IMR-90 (cell line): ENCODE results near the gene GOT1. TPM values are rescaled to one million over a fixed set of nuclear protein-coding genes. Genes with fewer than 3 reads are reported as not detected.

ENCODE experiments used
- ATAC-seq: fragments of 200-7000 bp; cut with Tn5 transposase; 2 replicates; pipeline ENCODE4 v1.9.1; 2020; ENCODE audit warnings: low read depth, mild to moderate bottlenecking, moderate library complexity
- BruUV-seq: library from RNA; stranded (reverse); fragments of 400-500 nt; replicated peaks from 2 replicates; lab custom pipeline; 2021; lab: Mats Ljungman, UMichigan
- CTCF ChIA-PET: fragments of 300-600 bp; formaldehyde crosslinking; extraction: SDS; loops from one replicate; lab custom pipeline; 2021; ENCODE audit warnings: antibody characterized with exemption; lab: Yijun Ruan, JAX
- POLR2A ChIA-PET: fragments of 300-600 bp; sonication (Branson Sonifier 250); formaldehyde crosslinking; loops from one replicate; lab custom pipeline; 2022; ENCODE audit warnings: antibody characterized with exemption; ENCODE audit not compliant: unreplicated experiment; lab: Charles Lee
- DNase-seq: peaks from one replicate; pipeline ENCODE4 v3.0.0; 2013
- H2AFZ ChIP-seq: replicated peaks from 2 replicates; pipeline ENCODE3; 2013; ENCODE audit warnings: low read length, mild to moderate bottlenecking; ENCODE audit not compliant: poor library complexity
- H2AK5ac ChIP-seq: 2 replicates; pipeline ENCODE4 v1.6.1; 2013; ENCODE audit warnings: low read depth, low read length, inconsistent platforms
- H2AK9ac ChIP-seq: replicated peaks from 2 replicates; pipeline ENCODE3; 2013; ENCODE audit warnings: mild to moderate bottlenecking, low read depth, low read length, moderate library complexity; ENCODE audit not compliant: poor library complexity
- H2BK120ac ChIP-seq: 2 replicates; pipeline ENCODE4 v1.6.1; 2013; ENCODE audit warnings: low read depth, low read length, inconsistent platforms
- H2BK15ac ChIP-seq: 3 replicates; pipeline ENCODE4 v1.6.1; 2013; ENCODE audit warnings: low read depth, low read length, inconsistent platforms
- H2BK20ac ChIP-seq: 2 replicates; pipeline ENCODE4 v1.6.1; 2013; ENCODE audit warnings: low read depth, mild to moderate bottlenecking, inconsistent platforms, low read length, moderate library complexity
- H2BK5ac ChIP-seq: 2 replicates; pipeline ENCODE4 v1.6.1; 2013; ENCODE audit warnings: mild to moderate bottlenecking, low read depth, low read length, inconsistent platforms; ENCODE audit not compliant: poor library complexity, severe bottlenecking
- H3K14ac ChIP-seq: replicated peaks from 2 replicates; pipeline ENCODE4 v1.6.1; 2013; ENCODE audit warnings: low read depth, low read length, inconsistent platforms
- H3K18ac ChIP-seq: 2 replicates; pipeline ENCODE4 v1.6.1; 2013; ENCODE audit warnings: low read depth, low read length, control low read depth
- H3K23ac ChIP-seq: 2 replicates; pipeline ENCODE4 v1.6.1; 2013; ENCODE audit warnings: low read depth, low read length, inconsistent platforms
- H3K27ac ChIP-seq: 2 replicates; pipeline ENCODE4 v1.5.1; 2013; ENCODE audit warnings: mild to moderate bottlenecking, control low read depth, low read length; ENCODE audit not compliant: insufficient read depth
- H3K27me3 ChIP-seq: 2 replicates; pipeline ENCODE4 v1.6.1; 2013; ENCODE audit warnings: low read length; ENCODE audit not compliant: control insufficient read depth, insufficient read depth
- H3K36me3 ChIP-seq: 2 replicates; pipeline ENCODE4 v1.6.1; 2013; ENCODE audit warnings: low read length, mixed read lengths; ENCODE audit not compliant: control insufficient read depth, insufficient read depth
- H3K4ac ChIP-seq: 2 replicates; pipeline ENCODE4 v1.6.1; 2013; ENCODE audit warnings: low read depth, low read length, inconsistent platforms
- H3K4me1 ChIP-seq: 2 replicates; pipeline ENCODE4 v1.6.1; 2013; ENCODE audit warnings: low read length, mixed read lengths; ENCODE audit not compliant: control insufficient read depth, insufficient read depth
- H3K4me2 ChIP-seq: 2 replicates; pipeline ENCODE4 v1.6.1; 2013; ENCODE audit warnings: low read depth, mild to moderate bottlenecking, control low read depth, low read length, moderate library complexity
- H3K4me3 ChIP-seq: 2 replicates; pipeline ENCODE4 v1.5.1; 2013; ENCODE audit warnings: low read depth, mild to moderate bottlenecking, control low read depth, low read length, moderate library complexity; ENCODE audit not compliant: insufficient read depth
- H3K56ac ChIP-seq: 2 replicates; pipeline ENCODE4 v1.6.1; 2013; ENCODE audit warnings: low read length, inconsistent platforms; ENCODE audit not compliant: insufficient read depth; ENCODE audit errors: extremely low read depth
- H3K79me1 ChIP-seq, 2 experiments: 2 replicates each; pipeline ENCODE4 v1.6.1; 2013; ENCODE audit warnings: low read length in 2 of 2, inconsistent platforms in 1 of 2, low read depth in 1 of 2
- H3K9ac ChIP-seq: 2 replicates; pipeline ENCODE4 v1.6.1; 2013; ENCODE audit warnings: low read depth, low read length, control low read depth
- H3K9me1 ChIP-seq: 2 replicates; pipeline ENCODE4 v1.6.1; 2013; ENCODE audit warnings: low read length, inconsistent platforms; ENCODE audit not compliant: insufficient read depth
- H3K9me3 ChIP-seq: 2 replicates; pipeline ENCODE4 v1.6.1; 2013; ENCODE audit warnings: low read length; ENCODE audit not compliant: control insufficient read depth, insufficient read depth
- H4K20me1 ChIP-seq: 2 replicates; pipeline ENCODE4 v1.6.1; 2013; ENCODE audit warnings: low read length, inconsistent platforms; ENCODE audit not compliant: insufficient read depth
- H4K5ac ChIP-seq: 2 replicates; pipeline ENCODE4 v1.6.1; 2013; ENCODE audit warnings: mild to moderate bottlenecking, low read depth, low read length, control low read depth
- H4K8ac ChIP-seq, 2 experiments: 2 replicates each; pipeline ENCODE4 v1.6.1; 2013; ENCODE audit warnings: low read depth in 2 of 2, low read length in 2 of 2, control low read depth in 1 of 2, inconsistent platforms in 1 of 2
- H4K91ac ChIP-seq: 2 replicates; pipeline ENCODE4 v1.6.1; 2013; ENCODE audit warnings: low read depth, low read length, inconsistent platforms; ENCODE audit not compliant: insufficient read depth
- BHLHE40 ChIP-seq: fragments of 150-350 bp; IDR thresholded peaks from 2 replicates; pipeline ENCODE4 v1.6.1; 2016; ENCODE audit warnings: mild to moderate bottlenecking, low read depth, low read length
- CEBPB ChIP-seq: IDR thresholded peaks from 2 replicates; pipeline ENCODE4 v1.6.1; 2012; ENCODE audit warnings: low read depth, low read length, improper control_type of control experiment
- FOS ChIP-seq: fragments of 150-350 bp; IDR thresholded peaks from 2 replicates; pipeline ENCODE4 v1.6.1; 2016; ENCODE audit warnings: low read depth, low read length
- MAFK ChIP-seq: IDR thresholded peaks from 2 replicates; pipeline ENCODE4 v1.6.1; 2012; ENCODE audit warnings: low read depth, low read length, improper control_type of control experiment
- MAZ ChIP-seq: IDR thresholded peaks from 2 replicates; pipeline ENCODE4 v1.6.1; 2012; ENCODE audit warnings: low read depth, mild to moderate bottlenecking, low read length, improper control_type of control experiment, moderate library complexity, borderline replicate concordance
- MXI1 ChIP-seq: IDR thresholded peaks from 2 replicates; pipeline ENCODE4 v1.6.1; 2012; ENCODE audit warnings: low read depth, mild to moderate bottlenecking, low read length, moderate library complexity, borderline replicate concordance
- RCOR1 ChIP-seq: IDR thresholded peaks from 2 replicates; pipeline ENCODE4 v1.6.1; 2012; ENCODE audit warnings: mild to moderate bottlenecking, low read length, improper control_type of control experiment; ENCODE audit not compliant: insufficient replicate concordance
- WGBS, 2 experiments: methylation state at CpG; one replicate each; pipeline versions ENCODE4 v1.1.5 to v1.1.7; 2013; ENCODE audit warnings: missing lambda C conversion rate in 2 of 2; ENCODE audit not compliant: insufficient read length in 1 of 2; ENCODE audit errors: extremely low coverage in 2 of 2; 5-methylcytosine and 5-hydroxymethylcytosine counted together
- dilution Hi-C: fragments of 300-500 bp; cut with HindIII; formaldehyde crosslinking; loops from one replicate; pipeline ENCODE4 v1.14.3; 2018; ENCODE audit warnings: low sequenced_read_pairs; ENCODE audit not compliant: unreplicated experiment
- in situ Hi-C: fragments of 300-500 bp; cut with MboI; formaldehyde crosslinking; loops from 3 replicates; pipeline ENCODE4 v1.14.3; 2019; ENCODE audit warnings: low sequenced_read_pairs, inconsistent platforms, mixed read lengths
- intact Hi-C: fragments of 100-400 bp; cut with micrococcal nuclease; formaldehyde crosslinking; loops from 2 replicates; pipeline ENCODE4 v1.10.0; 2022
- polyA plus RNA-seq, 3 experiments: library from polyadenylated mRNA; depleted of rRNA; stranded (reverse); fragments of >200 nt; gene quantifications; 2 replicates each; pipeline ENCODE4 v1.2.3, GENCODE V29; 2012; ENCODE audit warnings: low replicate concordance in 1 of 3
- total RNA-seq: library from RNA; depleted of rRNA; stranded (reverse); fragments of >200 nt; gene quantifications from 2 replicates; pipeline ENCODE4 v1.2.3, GENCODE V29; 2012
- TF ChIP-seq, protein P1 (sequence below): fragments of 150-350 bp; IDR thresholded peaks from 2 replicates; pipeline ENCODE4 v1.6.1; 2017; ENCODE audit warnings: mild to moderate bottlenecking, antibody characterized with exemption, low read length, low read depth
- TF ChIP-seq, protein P2 (sequence below): conservative IDR thresholded peaks from 2 replicates; pipeline ENCODE4 v1.5.1; 2012; ENCODE audit warnings: mild to moderate bottlenecking, low read depth, low read length, improper control_type of control experiment

The GOT1 gene
- total and polyA plus RNA-seq, 2 of the 4 experiments (the other 2 are of a cell fraction): 29.4 to 46.1 TPM

DNA sequence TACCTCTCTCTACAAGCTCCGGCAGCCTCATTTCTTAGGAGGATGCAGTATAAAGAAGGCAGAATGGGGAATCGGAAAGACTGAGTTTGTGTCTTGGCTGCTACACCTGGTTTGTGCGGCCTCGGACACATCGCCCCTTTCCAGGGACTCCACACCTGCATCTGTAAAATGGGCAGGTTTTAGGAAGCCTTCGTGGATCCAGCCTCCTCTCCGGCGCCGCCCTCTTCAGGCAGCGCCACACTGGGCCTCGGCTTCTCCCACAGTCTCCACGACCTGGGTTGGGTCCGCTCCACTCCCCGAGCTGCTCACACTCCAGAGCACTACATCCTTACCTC, 341 bp downstream of the GOT1 start:
- POLR2A ChIA-PET: no interaction called here
- H3K18ac ChIP-seq: peak overlapping the region; percentile 12; the same call in 1 of the 2 replicates
- peak overlapping the region; percentile 58; the same call in 1 of the 2 replicates for H2AK5ac ChIP-seq
- no peaks in the 10 kb centered on the region for H4K20me1 ChIP-seq
- BruUV-seq: no TSS peak
- H3K27ac ChIP-seq: peak overlapping the region; percentile 61
- intact Hi-C loops (loop anchor here (1.0 to 5.0 kb wide), 2 partner anchors 38 to 282 kb away; no protein-coding TSS in a partner anchor), dilution Hi-C loops (no loop called here), in situ Hi-C loops (loop anchor here (5.0 to 10.0 kb wide), 2 partner anchors 182 to 285 kb away; no protein-coding TSS in a partner anchor)
- peak overlapping the region; percentile 68 for H3K9ac ChIP-seq
- peak overlapping the region; percentile 43 for H2BK5ac ChIP-seq
- no CpG with 5 or more reads among the region's 14 CpGs for WGBS, 2 experiments
- CTCF ChIA-PET: interaction anchor here (0.7 to 1.4 kb wide), 3 partner anchors 12 to 182 kb away, joined by 3 to 4 read pairs (median 3); no protein-coding TSS in a partner anchor
- peak overlapping the region; percentile 88 for H3K14ac ChIP-seq
- peak overlapping the region; percentile 52; the same call in 1 of the 3 replicates for H2BK15ac ChIP-seq
- H2AK9ac ChIP-seq: peak overlapping the region; percentile 98
- H3K4me2 ChIP-seq: peak overlapping the region; percentile 85
- H3K79me1 ChIP-seq: peaks cover 14 to 44% of the 10 kb centered on the region in 2 experiments
- peak overlapping the region; percentile 81 to 86; a peak in 3 of 4 replicates for H4K8ac ChIP-seq
- H3K27me3 ChIP-seq: no peaks in the 10 kb centered on the region
- H3K4me1 ChIP-seq: peaks cover 2% of the 10 kb centered on the region; the same call in 1 of the 2 replicates
- ATAC-seq (peak; percentile 7), DNase-seq (no peak)
- peak overlapping the region; percentile 50; the same call in 1 of the 2 replicates for H3K23ac ChIP-seq
- H2AFZ ChIP-seq: peak overlapping the region; percentile 100
- TF ChIP-seq CEBPB (no peak), BHLHE40 (no peak), FOS (no peak), MAZ (no peak), MXI1 (no peak), MAFK (no peak), RCOR1 (peak; percentile 79)
- TF ChIP-seq, protein P1, sequence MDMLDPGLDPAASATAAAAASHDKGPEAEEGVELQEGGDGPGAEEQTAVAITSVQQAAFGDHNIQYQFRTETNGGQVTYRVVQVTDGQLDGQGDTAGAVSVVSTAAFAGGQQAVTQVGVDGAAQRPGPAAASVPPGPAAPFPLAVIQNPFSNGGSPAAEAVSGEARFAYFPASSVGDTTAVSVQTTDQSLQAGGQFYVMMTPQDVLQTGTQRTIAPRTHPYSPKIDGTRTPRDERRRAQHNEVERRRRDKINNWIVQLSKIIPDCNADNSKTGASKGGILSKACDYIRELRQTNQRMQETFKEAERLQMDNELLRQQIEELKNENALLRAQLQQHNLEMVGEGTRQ: no peak
- TF ChIP-seq, protein P2, sequence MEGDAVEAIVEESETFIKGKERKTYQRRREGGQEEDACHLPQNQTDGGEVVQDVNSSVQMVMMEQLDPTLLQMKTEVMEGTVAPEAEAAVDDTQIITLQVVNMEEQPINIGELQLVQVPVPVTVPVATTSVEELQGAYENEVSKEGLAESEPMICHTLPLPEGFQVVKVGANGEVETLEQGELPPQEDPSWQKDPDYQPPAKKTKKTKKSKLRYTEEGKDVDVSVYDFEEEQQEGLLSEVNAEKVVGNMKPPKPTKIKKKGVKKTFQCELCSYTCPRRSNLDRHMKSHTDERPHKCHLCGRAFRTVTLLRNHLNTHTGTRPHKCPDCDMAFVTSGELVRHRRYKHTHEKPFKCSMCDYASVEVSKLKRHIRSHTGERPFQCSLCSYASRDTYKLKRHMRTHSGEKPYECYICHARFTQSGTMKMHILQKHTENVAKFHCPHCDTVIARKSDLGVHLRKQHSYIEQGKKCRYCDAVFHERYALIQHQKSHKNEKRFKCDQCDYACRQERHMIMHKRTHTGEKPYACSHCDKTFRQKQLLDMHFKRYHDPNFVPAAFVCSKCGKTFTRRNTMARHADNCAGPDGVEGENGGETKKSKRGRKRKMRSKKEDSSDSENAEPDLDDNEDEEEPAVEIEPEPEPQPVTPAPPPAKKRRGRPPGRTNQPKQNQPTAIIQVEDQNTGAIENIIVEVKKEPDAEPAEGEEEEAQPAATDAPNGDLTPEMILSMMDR: 0 out of 2 replicates have a peak, but pooled peaks have one; percentile 0
- H2BK20ac ChIP-seq: 0 out of 2 replicates have a peak overlapping the region, but pooled peaks have one; percentile 3
- peak overlapping the region; percentile 78 for H2BK120ac ChIP-seq
- H3K4me3 ChIP-seq: peak overlapping the region; percentile 73
- peak overlapping the region; percentile 79; the same call in 1 of the 2 replicates for H3K56ac ChIP-seq
- H3K4ac ChIP-seq: peak overlapping the region; percentile 88
- H3K9me3 ChIP-seq: no peaks in the 10 kb centered on the region
- peak overlapping the region; percentile 88 for H4K91ac ChIP-seq
- peak overlapping the region; percentile 35 for H4K5ac ChIP-seq
- H3K36me3 ChIP-seq: peaks cover 6% of the 10 kb centered on the region
- no peaks in the 10 kb centered on the region; the same call in 1 of the 2 replicates for H3K9me1 ChIP-seq
